ENCODE results near the gene ORC5.

ORC5 gene

GRCh38 chr7:104124469-104124868 lies 83.3 kb downstream of the ORC5 start:
- no peak for DNase-seq

DNA sequence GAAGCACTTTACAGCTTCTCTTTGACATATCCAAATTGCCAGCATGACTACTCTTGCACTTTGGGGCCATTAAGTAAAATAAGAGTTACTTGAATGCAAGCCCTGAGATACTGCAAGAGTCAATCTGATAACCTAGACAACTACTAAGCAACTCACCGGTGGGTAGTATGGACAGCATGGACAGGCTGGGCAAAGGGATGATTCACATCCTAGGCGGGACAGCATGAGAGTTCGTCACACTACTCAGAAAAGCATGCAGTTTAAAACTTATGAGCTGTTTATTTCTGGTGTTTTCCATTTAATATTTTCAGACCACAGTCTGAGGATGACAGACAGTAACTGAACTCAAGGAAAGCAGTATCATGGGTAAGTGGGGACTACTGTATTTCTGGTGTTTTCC lies 84.0 kb downstream of the ORC5 start:
- no peak for DNase-seq

GRCh38 chr7:104113788-104114187 lies 94.0 kb downstream of the ORC5 start:
- no peak for DNase-seq

GRCh38 chr7:104112623-104113022 lies 95.2 kb downstream of the ORC5 start:
- no peak for DNase-seq

GRCh38 chr7:104111271-104111670 lies 96.5 kb downstream of the ORC5 start:
- no peak for DNase-seq

- no peak for DNase-seq
Observed at GRCh38 chr7:104106108-104106905, 101.5 kb downstream of the ORC5 start.

- no peak for DNase-seq
Observed at GRCh38 chr7:104098890-104099289, 108.9 kb downstream of the ORC5 start.

- no peak for DNase-seq
Observed at GRCh38 chr7:104096683-104097082, 111.1 kb downstream of the ORC5 start.

GRCh38 chr7:104093127-104093526 lies 114.7 kb downstream of the ORC5 start:
- DNase-seq = no peak

DNA sequence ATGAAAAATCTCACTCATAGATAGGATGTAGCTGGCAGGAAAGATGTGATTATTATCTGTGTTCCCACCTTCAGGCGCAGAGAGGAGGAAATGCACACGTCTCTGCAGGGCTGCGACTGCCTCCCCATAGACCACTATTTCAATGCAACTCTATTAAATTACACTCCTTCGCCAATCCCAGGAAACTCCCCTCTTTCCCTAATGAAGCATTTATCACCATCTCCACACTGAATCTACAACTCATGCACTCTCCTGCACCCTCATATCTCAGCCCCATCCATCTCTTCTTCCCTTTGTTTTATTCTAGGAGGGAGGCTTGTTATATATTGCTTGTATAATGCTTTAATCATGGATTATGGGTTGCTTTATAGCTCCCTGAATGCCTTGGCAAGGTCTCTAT lies 116.6 kb downstream of the ORC5 start:
- DNase-seq = no peak

DNA sequence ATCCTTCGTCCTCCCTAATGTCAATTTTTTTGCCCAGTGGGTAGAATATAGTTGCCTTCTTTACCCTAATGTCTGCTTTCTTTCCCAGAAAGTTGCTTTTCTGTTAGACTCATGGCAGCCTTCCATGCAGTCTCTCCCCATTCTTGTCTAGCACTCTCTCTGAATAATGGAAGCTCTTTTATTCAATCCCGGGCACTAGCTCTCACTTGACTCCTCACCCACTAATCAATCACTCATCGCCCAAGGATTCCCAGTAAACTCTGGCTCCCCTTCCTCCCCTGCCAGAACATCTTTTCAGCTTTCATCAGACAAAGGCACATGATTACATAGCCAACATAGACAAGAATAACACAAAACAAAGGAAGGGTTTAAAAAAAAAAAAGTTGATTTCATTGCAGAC lies 118.2 kb downstream of the ORC5 start:
- no peak for DNase-seq

DNA sequence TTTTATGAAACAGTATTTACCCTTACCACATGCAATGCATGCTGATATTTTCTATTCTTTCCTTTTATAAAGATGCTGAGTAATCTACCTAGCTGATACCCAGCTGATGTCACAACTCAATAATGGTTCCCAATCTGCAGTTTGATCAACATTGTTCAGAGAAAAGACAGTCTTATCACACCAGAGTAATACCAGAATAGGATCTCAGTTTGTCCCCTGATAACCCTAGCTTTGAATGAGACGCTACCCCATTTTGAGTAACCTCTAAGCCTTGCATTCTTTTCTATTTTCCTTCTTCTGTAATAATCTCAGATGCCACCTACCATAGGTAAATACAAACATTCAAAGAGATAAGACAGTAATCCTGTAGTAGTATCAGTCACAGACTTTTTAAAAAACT lies 118.8 kb downstream of the ORC5 start:
- DNase-seq = no peak
